OCI-LY1 (cell line): ENCODE measurements around the gene AQP7.
"Not testable (repeated sequence)": the region's sequence is repeated elsewhere in the genome, so short reads cannot be mapped to it uniquely, and the experiment has no call there.

Source experiments
- H2AFZ ChIP-seq: fragments of 200-600 bp; sonication (generic), shearing (Covaris generic); 2 replicates; pipeline ENCODE4 v1.6.0; 2014; ENCODE audit warnings: antibody characterized with exemption, mild to moderate bottlenecking, low read length
- H3F3A ChIP-seq: fragments of 200-600 bp; sonication (generic), shearing (Covaris generic); 2 replicates; pipeline ENCODE4 v1.6.0; 2014; ENCODE audit warnings: mild to moderate bottlenecking, antibody characterized with exemption, low read length, moderate library complexity; ENCODE audit not compliant: insufficient read depth
- H3K27ac ChIP-seq: fragments of 200-600 bp; sonication (generic); 2 replicates; pipeline ENCODE4 v1.5.1; 2014; ENCODE audit warnings: low read length, mixed run types, mild to moderate bottlenecking, low read depth; ENCODE audit not compliant: poor library complexity, severe bottlenecking
- H3K27me3 ChIP-seq: fragments of 200-600 bp; sonication (generic); 2 replicates; pipeline ENCODE4 v1.6.0; 2014; ENCODE audit warnings: antibody characterized with exemption, mild to moderate bottlenecking, low read length, moderate library complexity; ENCODE audit not compliant: insufficient read depth
- H3K36me3 ChIP-seq: fragments of 200-600 bp; sonication (generic); 2 replicates; pipeline ENCODE4 v1.6.1; 2014; ENCODE audit warnings: mild to moderate bottlenecking, antibody characterized with exemption, low read length, moderate library complexity, mixed read lengths; ENCODE audit not compliant: insufficient read depth
- H3K4me1 ChIP-seq: fragments of 200-600 bp; sonication (generic); 2 replicates; pipeline ENCODE4 v1.5.1; 2014; ENCODE audit warnings: mild to moderate bottlenecking, low read length, moderate library complexity; ENCODE audit not compliant: insufficient read depth, severe bottlenecking
- H3K4me2 ChIP-seq: fragments of 200-600 bp; sonication (generic), shearing (Covaris generic); 2 replicates; pipeline ENCODE4 v1.6.1; 2014; ENCODE audit warnings: low read length
- H3K4me3 ChIP-seq: fragments of 200-600 bp; sonication (generic); 2 replicates; pipeline ENCODE4 v1.5.1; 2014; ENCODE audit warnings: low read length, low read depth, mild to moderate bottlenecking, mixed read lengths; ENCODE audit not compliant: poor library complexity, severe bottlenecking
- H3K79me2 ChIP-seq: fragments of 200-600 bp; shearing (Covaris generic); 2 replicates; pipeline ENCODE4 v1.6.1; 2016; ENCODE audit warnings: mixed run types, low read length, mixed read lengths; ENCODE audit not compliant: insufficient read depth
- H3K9ac ChIP-seq: fragments of 200-600 bp; sonication (generic), shearing (Covaris generic); 2 replicates; pipeline ENCODE4 v1.6.1; 2014; ENCODE audit warnings: mild to moderate bottlenecking, low read length, mixed read lengths
- H3K9me2 ChIP-seq: fragments of 200-600 bp; sonication (generic), shearing (Covaris generic); 2 replicates; pipeline ENCODE4 v1.6.1; 2014; ENCODE audit warnings: low read depth, mild to moderate bottlenecking, low read length, mixed read lengths
- H3K9me3 ChIP-seq: fragments of 200-600 bp; shearing (Covaris generic); 2 replicates; pipeline ENCODE4 v1.6.1; 2014; ENCODE audit warnings: low read length, mixed read lengths
- H4K20me1 ChIP-seq: fragments of 200-600 bp; sonication (generic), shearing (Covaris generic); 2 replicates; pipeline ENCODE4 v1.6.0; 2016; ENCODE audit warnings: mild to moderate bottlenecking, low read length; ENCODE audit not compliant: insufficient read depth
- EZH2 ChIP-seq: fragments of 200-600 bp; sonication (generic), shearing (Covaris generic); IDR thresholded peaks from 2 replicates; pipeline ENCODE4 v1.8.0; 2017; ENCODE audit warnings: borderline replicate concordance, mixed run types, mild to moderate bottlenecking, antibody characterized with exemption, low read length, moderate library complexity, mixed read lengths
- TF ChIP-seq, protein P1 (sequence below): fragments of 200-600 bp; sonication (generic), shearing (Covaris generic); IDR thresholded peaks from 2 replicates; pipeline ENCODE4 v1.5.1; 2017; ENCODE audit warnings: mild to moderate bottlenecking, antibody characterized with exemption, low read length, moderate library complexity, mixed read lengths

Gene AQP7

DNA sequence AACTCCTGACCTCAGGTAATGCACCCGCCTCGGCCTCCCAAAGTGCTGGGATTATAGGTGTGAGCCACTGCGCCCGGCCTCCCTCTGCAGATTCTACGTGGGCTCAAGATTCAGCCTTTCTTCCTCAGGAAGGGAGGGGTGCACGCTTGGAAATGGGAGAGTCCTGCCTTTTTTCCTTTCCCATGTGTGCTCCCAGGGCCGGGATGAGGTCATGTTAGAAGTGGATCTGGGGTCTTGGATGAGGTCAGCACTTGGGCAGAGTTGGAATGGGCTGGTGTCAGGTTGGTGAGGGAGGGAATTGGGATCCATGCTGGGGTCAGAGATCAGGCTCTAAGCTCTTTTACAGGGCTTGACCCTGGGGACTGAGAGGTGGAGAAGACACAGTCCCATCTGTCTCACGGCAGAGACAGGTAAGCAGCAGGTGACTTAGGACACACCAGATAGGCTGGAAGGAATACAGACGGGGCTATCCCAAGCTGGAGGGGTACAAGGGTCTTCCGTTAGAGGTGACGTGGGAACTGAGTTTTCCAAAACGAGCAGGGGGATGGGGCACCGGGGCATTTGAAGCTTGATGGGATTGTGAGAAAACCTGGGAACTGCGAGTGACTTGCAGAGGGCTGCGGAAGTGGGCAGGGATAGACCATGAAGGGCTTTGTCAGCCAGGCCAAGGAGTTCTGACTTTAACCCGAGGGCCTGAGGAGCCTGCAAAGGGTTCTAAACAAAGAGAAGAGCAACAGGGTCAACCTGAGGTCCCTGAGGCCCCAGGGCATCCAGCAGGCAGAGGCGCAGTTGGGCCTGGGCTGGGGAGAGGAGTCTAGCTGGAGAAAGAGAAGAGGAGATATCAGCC, 1.8 kb upstream of the AQP7 start:
- Histone ChIP-seq H3K4me2 (no peak overlapping the region), H3F3A (no peaks in the 10 kb centered on the region), H3K36me3 (no peaks in the 10 kb centered on the region), H4K20me1 (no peaks in the 10 kb centered on the region), H3K9me2 (no peaks in the 10 kb centered on the region), H3K79me2 (no peaks in the 10 kb centered on the region), H3K4me1 (no peaks in the 10 kb centered on the region), H3K9me3 (no peaks in the 10 kb centered on the region), H2AFZ (no peak overlapping the region), H3K27ac (no peak overlapping the region), H3K9ac (no peak overlapping the region), H3K4me3 (no peak overlapping the region), H3K27me3 (no peaks in the 10 kb centered on the region)
- TF ChIP-seq, protein P1, sequence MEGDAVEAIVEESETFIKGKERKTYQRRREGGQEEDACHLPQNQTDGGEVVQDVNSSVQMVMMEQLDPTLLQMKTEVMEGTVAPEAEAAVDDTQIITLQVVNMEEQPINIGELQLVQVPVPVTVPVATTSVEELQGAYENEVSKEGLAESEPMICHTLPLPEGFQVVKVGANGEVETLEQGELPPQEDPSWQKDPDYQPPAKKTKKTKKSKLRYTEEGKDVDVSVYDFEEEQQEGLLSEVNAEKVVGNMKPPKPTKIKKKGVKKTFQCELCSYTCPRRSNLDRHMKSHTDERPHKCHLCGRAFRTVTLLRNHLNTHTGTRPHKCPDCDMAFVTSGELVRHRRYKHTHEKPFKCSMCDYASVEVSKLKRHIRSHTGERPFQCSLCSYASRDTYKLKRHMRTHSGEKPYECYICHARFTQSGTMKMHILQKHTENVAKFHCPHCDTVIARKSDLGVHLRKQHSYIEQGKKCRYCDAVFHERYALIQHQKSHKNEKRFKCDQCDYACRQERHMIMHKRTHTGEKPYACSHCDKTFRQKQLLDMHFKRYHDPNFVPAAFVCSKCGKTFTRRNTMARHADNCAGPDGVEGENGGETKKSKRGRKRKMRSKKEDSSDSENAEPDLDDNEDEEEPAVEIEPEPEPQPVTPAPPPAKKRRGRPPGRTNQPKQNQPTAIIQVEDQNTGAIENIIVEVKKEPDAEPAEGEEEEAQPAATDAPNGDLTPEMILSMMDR, result no peak
- TF ChIP-seq EZH2, result no peak

DNA sequence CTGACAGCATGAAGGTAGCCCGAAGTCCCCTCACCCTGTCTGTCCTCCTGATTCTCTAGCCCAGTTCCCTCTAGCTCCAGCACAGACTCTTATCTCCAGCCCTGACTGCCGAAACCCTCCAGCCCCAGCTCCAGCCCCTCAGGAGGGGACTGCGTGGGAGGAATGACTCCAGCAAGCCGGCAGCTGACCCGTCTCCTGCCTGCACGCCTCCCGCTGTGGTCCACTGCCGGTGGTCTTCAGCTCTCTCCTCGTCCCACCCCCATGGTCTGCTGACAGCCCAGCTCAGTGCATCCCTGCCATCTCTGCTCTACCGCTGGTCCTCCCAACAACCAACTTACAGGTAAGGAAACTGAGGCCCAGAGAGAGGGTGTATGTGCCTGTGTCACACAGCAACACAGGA, 559 bp downstream of the AQP7 start:
- H3K4me2 ChIP-seq, H2AFZ ChIP-seq, H3K27ac ChIP-seq, H3K36me3 ChIP-seq, H3K4me3 ChIP-seq, H3F3A ChIP-seq, H3K27me3 ChIP-seq, H3K9ac ChIP-seq, H3K4me1 ChIP-seq, H3K9me3 ChIP-seq, H4K20me1 ChIP-seq, H3K79me2 ChIP-seq, H3K9me2 ChIP-seq: not testable (repeated sequence)

GRCh38 chr9:33399047-33399446, 3.3 kb downstream of the AQP7 start:
- not testable (repeated sequence) for H3K4me3 ChIP-seq, H3K9me2 ChIP-seq, H3K4me1 ChIP-seq, H4K20me1 ChIP-seq, H3K36me3 ChIP-seq, H2AFZ ChIP-seq, H3K9me3 ChIP-seq, H3K27ac ChIP-seq, H3K27me3 ChIP-seq, H3F3A ChIP-seq, H3K79me2 ChIP-seq, H3K9ac ChIP-seq, H3K4me2 ChIP-seq

DNA sequence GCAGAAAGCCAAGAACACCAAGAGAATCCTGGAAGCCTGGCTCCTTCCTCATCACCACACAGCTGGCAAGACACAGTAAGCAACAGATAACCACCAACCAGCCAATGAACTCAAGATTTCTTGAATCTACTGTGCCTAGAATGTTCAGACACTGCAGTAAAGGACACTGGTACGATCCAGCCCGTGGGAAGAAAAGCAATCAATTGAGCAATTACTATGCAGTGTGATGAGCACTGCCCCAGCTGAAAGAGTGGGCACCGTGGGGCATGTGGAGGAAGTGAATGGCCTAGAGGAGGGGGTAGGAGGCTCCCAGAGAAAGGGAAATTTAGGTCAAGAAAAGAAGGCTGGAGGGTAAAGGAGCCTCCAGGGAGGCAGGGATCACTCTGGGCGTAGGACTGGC, 4.6 kb downstream of the AQP7 start:
- H2AFZ ChIP-seq, H3K9me3 ChIP-seq, H4K20me1 ChIP-seq, H3K27ac ChIP-seq, H3K4me2 ChIP-seq, H3K4me1 ChIP-seq, H3F3A ChIP-seq, H3K79me2 ChIP-seq, H3K36me3 ChIP-seq, H3K4me3 ChIP-seq, H3K27me3 ChIP-seq, H3K9ac ChIP-seq, H3K9me2 ChIP-seq: not testable (repeated sequence)

DNA sequence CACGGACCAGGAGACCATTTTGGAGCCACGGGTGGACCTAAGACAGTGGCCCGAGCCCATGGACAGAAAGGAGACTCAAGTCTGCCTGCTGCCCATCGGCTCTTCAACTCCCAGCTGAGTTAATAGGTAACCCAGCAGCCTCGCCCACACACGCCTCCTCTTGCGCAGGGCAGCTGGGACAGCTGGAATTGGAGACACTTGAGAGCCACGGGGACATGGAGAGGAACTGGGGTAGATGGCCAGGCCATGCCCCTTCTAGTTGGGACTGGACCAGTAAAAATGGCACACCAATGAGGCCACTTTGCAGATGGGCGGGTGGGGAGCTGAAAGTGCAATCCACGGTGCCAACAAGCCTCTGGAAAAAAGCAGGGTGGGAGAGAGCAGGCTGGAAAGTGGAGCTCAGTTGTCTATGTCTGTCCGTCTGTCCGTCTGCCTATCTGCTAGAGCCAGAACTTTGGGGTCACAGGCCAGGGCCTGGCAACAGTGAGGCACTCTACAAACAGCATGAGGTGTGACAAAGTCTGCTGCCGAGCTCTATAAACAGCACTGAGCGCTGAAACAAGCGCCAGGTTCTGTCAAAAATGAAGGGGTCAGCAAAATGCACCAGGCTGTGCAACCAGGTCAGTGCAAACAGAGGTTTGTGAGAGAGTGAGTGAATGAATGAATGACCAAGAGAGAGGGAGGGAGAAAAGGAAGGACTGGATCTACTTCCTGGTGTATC, 7.0 kb downstream of the AQP7 start:
- not testable (repeated sequence) for H3K9ac ChIP-seq, H3K79me2 ChIP-seq, H3K4me3 ChIP-seq, H3K27ac ChIP-seq, H3F3A ChIP-seq, H2AFZ ChIP-seq, H3K4me1 ChIP-seq, H3K27me3 ChIP-seq, H3K36me3 ChIP-seq, H3K9me3 ChIP-seq, H4K20me1 ChIP-seq, H3K4me2 ChIP-seq, H3K9me2 ChIP-seq

DNA sequence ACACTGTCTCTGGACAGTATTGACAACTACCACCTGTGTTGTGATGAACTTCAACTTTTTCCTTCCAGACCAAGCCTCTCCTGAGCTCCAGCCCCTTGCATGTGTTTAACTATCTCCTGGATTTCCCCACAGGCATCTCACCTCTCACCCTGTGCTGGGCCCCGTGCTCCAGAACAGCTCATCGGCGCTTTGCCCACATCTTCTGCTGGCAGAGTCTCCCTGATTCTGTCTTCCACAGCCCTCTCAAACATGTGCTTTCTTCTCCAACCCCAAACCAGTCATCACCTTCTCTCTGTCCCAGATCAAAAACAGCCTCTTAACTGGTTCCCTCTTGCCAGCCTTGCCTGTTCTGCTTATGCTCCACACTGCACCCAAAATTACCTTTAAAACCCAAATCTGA, 8.4 kb downstream of the AQP7 start:
- not testable (repeated sequence) for H3K4me1 ChIP-seq, H3K27me3 ChIP-seq

More for the DNA sequence above, 8.4 kb downstream of the AQP7 start:
- H3K79me2 ChIP-seq, H3K9me3 ChIP-seq, H3F3A ChIP-seq, H3K4me2 ChIP-seq, H4K20me1 ChIP-seq, H3K9me2 ChIP-seq, H3K9ac ChIP-seq, H3K36me3 ChIP-seq, H2AFZ ChIP-seq, H3K27ac ChIP-seq, H3K4me3 ChIP-seq: not testable (repeated sequence)
